Measurements from ENCODE around the gene PDE1C.

- TF ChIP-seq CTCF (IDR thresholded peaks at IDR 0.05) (no peak), ZFX (IDR thresholded peaks at IDR 0.05; ENCODE audit: borderline replicate concordance) (no peak)
Measured at GRCh38 chr7:31921047-31921446, 149.2 kb downstream of the PDE1C start.
